Measurements from ENCODE around the gene MARCO. TPM values are rescaled to one million over a fixed set of nuclear protein-coding genes. Genes with fewer than 3 reads are reported as not detected.

The MARCO gene
- total RNA-seq, 1 experiment from 2014 or later, result not detected

- Histone ChIP-seq H2BK20ac (ENCODE audit: low read depth, low read length, poor library complexity, severe bottlenecking) (no peak overlapping the region), H3K23ac (ENCODE audit: insufficient read length, low read depth, low read length) (no peak overlapping the region), H2BK15ac (ENCODE audit: low read depth, low read length) (no peak overlapping the region), H4K8ac (replicated peaks; ENCODE audit: insufficient read length, low read depth, low read length) (no peak overlapping the region), H3T11ph (ENCODE audit: low read length) (no peak overlapping the region), H3K56ac (ENCODE audit: insufficient read length, low read depth, low read length) (no peak overlapping the region), H3K14ac (ENCODE audit: insufficient read depth, low read length) (no peak overlapping the region), H4K91ac (ENCODE audit: insufficient read length, low read depth, low read length) (no peak overlapping the region), H2AFZ (ENCODE audit: low read length) (no peak overlapping the region), H3K23me2 (ENCODE audit: insufficient read length, low read depth, low read length, poor library complexity, severe bottlenecking) (no peaks in the 10 kb centered on the region), H3K79me1 (ENCODE audit: insufficient read depth, low read depth, low read length, poor library complexity, severe bottlenecking) (no peaks in the 10 kb centered on the region), H4K20me1 (ENCODE audit: control insufficient read depth, insufficient read depth, insufficient read length) (no peaks in the 10 kb centered on the region), H2BK12ac (ENCODE audit: insufficient read length, low read depth, low read length) (no peak overlapping the region), H3K4ac (ENCODE audit: low read depth, low read length) (no peak overlapping the region), H3K27me3 (ENCODE audit: insufficient read depth, low read length) (no peaks in the 10 kb centered on the region), H3K4me1 (ENCODE audit: insufficient read depth, low read length) (no peaks in the 10 kb centered on the region), H2AK5ac (ENCODE audit: insufficient read length, low read length) (no peak overlapping the region), H2BK120ac (ENCODE audit: low read depth, low read length, poor library complexity, severe bottlenecking) (no peak overlapping the region), H3K9me3 (ENCODE audit: control insufficient read depth, low read depth, low read length) (no peaks in the 10 kb centered on the region), H3K27ac (ENCODE audit: insufficient read length, low read depth, low read length) (no peak overlapping the region), H3K18ac (ENCODE audit: insufficient read length, low read depth, low read length) (no peak overlapping the region), H3K79me2 (ENCODE audit: insufficient read depth, low read length) (no peaks in the 10 kb centered on the region), H2BK5ac (ENCODE audit: insufficient read length, low read length) (no peak overlapping the region), H3K4me2 (ENCODE audit: insufficient read depth, insufficient read length, low read length) (no peak overlapping the region), H4K5ac (ENCODE audit: insufficient read length, low read depth, low read length) (no peak overlapping the region), H3K9ac (ENCODE audit: extremely low read depth, insufficient read length, low read length) (no peak overlapping the region)
- Mint-ChIP-seq H3K9me3 (peaks cover 0 to under 1% of the 10 kb centered on the region in 2 experiments; a peak in 1 of 5 replicates), H3K27ac (no peak overlapping the region), H3K27me3 (ENCODE audit: low read depth) (peaks cover 7% of the 10 kb centered on the region), H3K4me3 (no peak overlapping the region), H3K36me3 (ENCODE audit: insufficient read depth in 1 of 3, low read depth in 3 of 3) (no peaks in the 10 kb centered on the region), H3K4me1 (peaks cover 7% of the 10 kb centered on the region in 2 experiments)
- WGBS (ENCODE audit: extremely low coverage, insufficient read length, low lambda C conversion rate), result no CpG with 5 or more reads among the region's 1 CpG
- TF ChIP-seq CTCF (conservative IDR thresholded peaks at IDR 0.05), result no peak
- no peak for DNase-seq
Observed at GRCh38 chr2:118918017-118918416, 24.0 kb upstream of the MARCO start.
